Gastrocnemius medialis (tissue), 4 donors: ENCODE data around the gene RB1. TPM values are rescaled to one million over a fixed set of nuclear protein-coding genes. Genes with fewer than 3 reads are reported as not detected.

Experiments
- ATAC-seq, 2 donors: fragments of 150-250 bp; one replicate each; pipeline ENCODE4 v1.9.1; 2016
- DNase-seq, 2 donors: peaks; one replicate each; pipeline ENCODE4 v3.0.0-alpha.2; 2019
- H3K27ac ChIP-seq, 4 donors: fragments of 200-600 bp; sonication (generic); 1 replicate in 1 of 4; 2 replicates in 3 of 4; pipeline ENCODE4 v1.5.1; 2016 to 2018; ENCODE audit warnings: mild to moderate bottlenecking in 2 of 4, moderate library complexity in 1 of 4
- H3K27me3 ChIP-seq, 3 donors: fragments of 200-600 bp; sonication (generic) in 2 of 3; 1 replicate in 1 of 3; 2 replicates in 2 of 3; pipeline versions ENCODE4 v1.5.1 to v1.6.0; 2016 to 2019; ENCODE audit warnings: mild to moderate bottlenecking in 1 of 3, moderate library complexity in 1 of 3
- H3K36me3 ChIP-seq, 2 donors: fragments of 200-600 bp; sonication (generic) in 1 of 2; one replicate each; pipeline ENCODE4 v1.5.1; 2017 to 2018
- H3K4me1 ChIP-seq, 2 donors: fragments of 200-600 bp; sonication (generic) in 1 of 2; one replicate each; pipeline ENCODE4 v1.5.1; 2016 to 2017; ENCODE audit warnings: mild to moderate bottlenecking in 2 of 2
- H3K4me3 ChIP-seq, 4 donors: fragments of 200-600 bp; sonication (generic) in 3 of 4; 1 replicate in 1 of 4; 2 replicates in 3 of 4; pipeline ENCODE4 v1.5.1; 2016 to 2019; ENCODE audit warnings: mild to moderate bottlenecking in 2 of 4
- H3K9me3 ChIP-seq, 3 donors: fragments of 200-600 bp; sonication (generic) in 2 of 3; 1 replicate in 1 of 3; 2 replicates in 2 of 3; pipeline ENCODE4 v1.5.1; 2016 to 2019
- POLR2A ChIP-seq, 2 donors: fragments of 450-650 bp; IDR thresholded peaks; one replicate each; pipeline ENCODE4 v1.6.1; 2017; ENCODE audit warnings: antibody characterized with exemption in 2 of 2, mild to moderate bottlenecking in 2 of 2, moderate library complexity in 2 of 2
- in situ Hi-C, 4 donors: fragments of 200-750 bp; cut with MboI; loops; one replicate each; pipeline versions ENCODE4 v1.15.0 to v1.8.0; 2017; ENCODE audit warnings: low sequenced_read_pairs in 4 of 4
- intact Hi-C: fragments of 100-400 bp; cut with DNase I; formaldehyde crosslinking; loops from one replicate; pipeline ENCODE4 v1.15.1; 2023; ENCODE audit warnings: low total_unique reads
- total RNA-seq, 4 donors: library from RNA; depleted of rRNA; stranded (reverse); fragments of >200 nt; gene quantifications; one replicate each; pipeline versions ENCODE4 v1.1.0 to v1.2.3, GENCODE V29; 2016
- TF ChIP-seq, protein P1 (sequence below), 5 experiments: fragments of 450-650 bp in 3 of 5; fragments of 200-600 bp in 2 of 5; sonication (generic) in 2 of 5; IDR thresholded peaks in 4 of 5; conservative IDR thresholded peaks in 1 of 5; 1 replicate in 4 of 5; 2 replicates in 1 of 5; pipeline ENCODE4 v1.5.1; 2016 to 2019; ENCODE audit warnings: antibody characterized with exemption in 5 of 5, mild to moderate bottlenecking in 3 of 5, moderate library complexity in 3 of 5

The RB1 gene
- total RNA-seq, 4 donors from 2014 or later, result 29.3 to 45.6 (median 33.2) TPM

- TF ChIP-seq, protein P1, sequence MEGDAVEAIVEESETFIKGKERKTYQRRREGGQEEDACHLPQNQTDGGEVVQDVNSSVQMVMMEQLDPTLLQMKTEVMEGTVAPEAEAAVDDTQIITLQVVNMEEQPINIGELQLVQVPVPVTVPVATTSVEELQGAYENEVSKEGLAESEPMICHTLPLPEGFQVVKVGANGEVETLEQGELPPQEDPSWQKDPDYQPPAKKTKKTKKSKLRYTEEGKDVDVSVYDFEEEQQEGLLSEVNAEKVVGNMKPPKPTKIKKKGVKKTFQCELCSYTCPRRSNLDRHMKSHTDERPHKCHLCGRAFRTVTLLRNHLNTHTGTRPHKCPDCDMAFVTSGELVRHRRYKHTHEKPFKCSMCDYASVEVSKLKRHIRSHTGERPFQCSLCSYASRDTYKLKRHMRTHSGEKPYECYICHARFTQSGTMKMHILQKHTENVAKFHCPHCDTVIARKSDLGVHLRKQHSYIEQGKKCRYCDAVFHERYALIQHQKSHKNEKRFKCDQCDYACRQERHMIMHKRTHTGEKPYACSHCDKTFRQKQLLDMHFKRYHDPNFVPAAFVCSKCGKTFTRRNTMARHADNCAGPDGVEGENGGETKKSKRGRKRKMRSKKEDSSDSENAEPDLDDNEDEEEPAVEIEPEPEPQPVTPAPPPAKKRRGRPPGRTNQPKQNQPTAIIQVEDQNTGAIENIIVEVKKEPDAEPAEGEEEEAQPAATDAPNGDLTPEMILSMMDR (IDR thresholded peaks at IDR 0.05 in 4 of 5, conservative IDR thresholded peaks at IDR 0.05 in 1 of 5), result no peak
- no peak for TF ChIP-seq POLR2A (IDR thresholded peaks at IDR 0.05)
- Histone ChIP-seq H3K4me1 (no peaks in the 10 kb centered on the region), H3K36me3 (peaks cover 0 to 5% of the 10 kb centered on the region in 2 donors), H3K27me3 (no peaks in the 10 kb centered on the region), H3K27ac (peak overlapping the region in 1 of 4 donors; percentile 54), H3K4me3 (peak overlapping the region in 2 of 4 donors; percentile 24 to 29), H3K9me3 (peaks cover 0 to 12% (median 0%) of the 10 kb centered on the region in 3 donors)
- intact Hi-C loops, result no loop called here
- DNase-seq, result no peak
- in situ Hi-C loops, result no loop called here
- ATAC-seq, result no peak
These were observed 15.4 kb downstream of the RB1 start for GRCh38 chr13:48318821-48319511.

- Histone ChIP-seq H3K4me3 (no peak overlapping the region), H3K9me3 (peaks cover 0 to 12% (median 0%) of the 10 kb centered on the region in 3 donors), H3K36me3 (peaks cover 0 to 5% of the 10 kb centered on the region in 2 donors), H3K4me1 (no peaks in the 10 kb centered on the region), H3K27me3 (no peaks in the 10 kb centered on the region), H3K27ac (no peak overlapping the region)
- ATAC-seq (no peak), DNase-seq (no peak)
- in situ Hi-C loops (no loop called here), intact Hi-C loops (no loop called here)
- TF ChIP-seq POLR2A (IDR thresholded peaks at IDR 0.05), result no peak
- TF ChIP-seq, protein P1 (IDR thresholded peaks at IDR 0.05 in 4 of 5, conservative IDR thresholded peaks at IDR 0.05 in 1 of 5), result no peak
These were observed 16.2 kb downstream of the RB1 start for GRCh38 chr13:48319531-48320398.

DNA sequence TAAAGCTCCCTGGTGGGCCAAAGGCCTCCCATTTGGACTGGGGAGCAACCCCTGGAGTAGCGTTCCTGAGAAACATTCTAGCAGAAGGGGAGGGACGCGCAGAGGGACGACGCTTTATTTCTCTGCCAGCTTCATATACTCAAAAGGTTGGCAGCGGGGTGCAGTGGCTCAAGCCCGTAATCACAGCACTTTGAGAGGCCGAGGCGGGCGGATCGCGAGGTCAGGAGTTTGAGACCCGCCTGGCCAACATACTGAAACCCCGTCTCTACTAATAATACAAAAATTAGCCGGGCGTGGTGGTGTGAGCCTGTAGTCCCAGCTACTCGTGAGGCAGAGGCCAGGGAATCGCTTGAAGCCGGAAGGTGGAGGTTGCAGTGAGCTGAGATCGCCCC, 16.8 kb downstream of the RB1 start:
- no peak for TF ChIP-seq POLR2A (IDR thresholded peaks at IDR 0.05)
- TF ChIP-seq, protein P1 (IDR thresholded peaks at IDR 0.05 in 4 of 5, conservative IDR thresholded peaks at IDR 0.05 in 1 of 5), result no peak
- no peaks in the 10 kb centered on the region for H3K27me3 ChIP-seq
- peaks cover 0 to 5% of the 10 kb centered on the region in 2 donors for H3K36me3 ChIP-seq
- no peak for DNase-seq
- H3K9me3 ChIP-seq, result peaks cover 0 to 12% (median 0%) of the 10 kb centered on the region in 3 donors
- intact Hi-C loops (no loop called here), in situ Hi-C loops (no loop called here)
- H3K27ac ChIP-seq, result no peak overlapping the region
- no peak for ATAC-seq
- H3K4me3 ChIP-seq, result no peak overlapping the region
- no peaks in the 10 kb centered on the region for H3K4me1 ChIP-seq

DNA sequence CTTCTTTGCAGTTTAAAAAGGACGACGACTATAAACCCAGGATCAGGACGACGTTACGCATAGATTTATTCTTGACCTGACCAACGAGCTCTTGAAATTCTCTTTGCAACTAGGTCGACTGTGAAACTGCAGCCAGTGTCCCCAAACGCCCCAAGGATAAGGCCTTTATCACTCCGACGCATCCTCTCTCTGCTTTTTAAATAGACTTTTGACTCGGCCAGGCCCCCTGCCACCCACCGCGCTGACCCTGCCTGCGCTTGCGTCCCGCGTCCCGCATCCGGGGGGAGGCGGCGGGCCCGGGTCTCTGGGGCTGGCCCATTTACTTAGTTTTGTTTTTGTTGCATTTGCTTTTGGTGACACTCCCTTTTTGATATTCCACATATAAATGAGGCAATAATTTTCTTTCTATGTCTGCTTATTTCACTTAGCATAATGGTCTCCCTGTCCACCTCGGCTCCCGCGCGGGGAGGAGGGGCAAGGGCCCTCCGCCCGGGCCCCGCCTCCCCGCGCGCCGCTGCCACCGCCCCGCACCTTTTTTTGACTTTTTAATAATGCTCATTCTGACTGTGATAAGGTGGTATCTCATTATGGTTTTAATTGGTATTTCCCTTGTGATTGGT, 17.4 kb downstream of the RB1 start:
- peaks cover 0 to 12% (median 0%) of the 10 kb centered on the region in 3 donors for H3K9me3 ChIP-seq
- no peak overlapping the region for H3K27ac ChIP-seq
- intact Hi-C loops (no loop called here), in situ Hi-C loops (no loop called here)
- TF ChIP-seq, protein P1 (IDR thresholded peaks at IDR 0.05 in 4 of 5, conservative IDR thresholded peaks at IDR 0.05 in 1 of 5), result no peak
- no peak for TF ChIP-seq POLR2A (IDR thresholded peaks at IDR 0.05)
- H3K4me1 ChIP-seq, result no peaks in the 10 kb centered on the region
- H3K27me3 ChIP-seq, result no peaks in the 10 kb centered on the region
- no peak for ATAC-seq
- no peak overlapping the region for H3K4me3 ChIP-seq
- H3K36me3 ChIP-seq, result peaks cover 0 to 5% of the 10 kb centered on the region in 2 donors
- no peak for DNase-seq
